H1 (cell line): ENCODE results near the gene LRRC28. TPM values are rescaled to one million over a fixed set of nuclear protein-coding genes. Genes with fewer than 3 reads are reported as not detected.

Experiments used
- CTCF ChIA-PET: fragments of 300-600 bp; sonication (Branson Sonifier 250); formaldehyde crosslinking; loops from one replicate; lab custom pipeline; 2021; ENCODE audit not compliant: partially characterized antibody; lab: Charles Lee
- POLR2A ChIA-PET: fragments of 300-600 bp; sonication (Branson Sonifier 250); formaldehyde crosslinking; loops from one replicate; lab custom pipeline; 2021; ENCODE audit warnings: inconsistent platforms; ENCODE audit not compliant: partially characterized antibody; lab: Charles Lee
- DNase-seq, 2 experiments: peaks; one replicate each; pipeline versions ENCODE4 v3.0.0 to v3.0.0-alpha.2; 2010 to 2022; ENCODE audit warnings: low spot score in 2 of 2, low read depth in 1 of 2, mixed read lengths in 1 of 2
- FAIRE-seq: peaks from 2 replicates; lab custom pipeline; 2011; peaks lifted over from hg19 to GRCh38; lab: Jason Lieb, UNC
- H2AFZ ChIP-seq: 2 replicates; pipeline ENCODE4 v1.8.1; 2012; ENCODE audit warnings: low read length, inconsistent platforms
- H2AK5ac ChIP-seq: 2 replicates; pipeline ENCODE4 v1.6.1; 2013; ENCODE audit warnings: low read depth, low read length
- H2BK120ac ChIP-seq: replicated peaks from 2 replicates; pipeline ENCODE3; 2013; ENCODE audit warnings: low read depth, low read length, inconsistent platforms
- H2BK12ac ChIP-seq: 2 replicates; pipeline ENCODE4 v1.6.1; 2013; ENCODE audit warnings: low read depth, low read length
- H2BK15ac ChIP-seq: 2 replicates; pipeline ENCODE4 v1.6.1; 2013; ENCODE audit warnings: low read length
- H2BK20ac ChIP-seq: 2 replicates; pipeline ENCODE4 v1.6.1; 2013; ENCODE audit warnings: low read length
- H2BK5ac ChIP-seq: 2 replicates; pipeline ENCODE4 v1.6.1; 2013; ENCODE audit warnings: low read depth, low read length
- H3K14ac ChIP-seq: 2 replicates; pipeline ENCODE4 v1.6.1; 2013; ENCODE audit warnings: inconsistent platforms; ENCODE audit not compliant: insufficient read length
- H3K18ac ChIP-seq: 2 replicates; pipeline ENCODE4 v1.6.1; 2013; ENCODE audit warnings: low read length; ENCODE audit errors: extremely low read depth
- H3K23ac ChIP-seq: 2 replicates; pipeline ENCODE4 v1.6.1; 2013; ENCODE audit warnings: inconsistent platforms; ENCODE audit not compliant: insufficient read length
- H3K23me2 ChIP-seq: 2 replicates; pipeline ENCODE4 v1.6.1; 2013; ENCODE audit warnings: low read depth, low read length
- H3K27ac ChIP-seq: 2 replicates; pipeline ENCODE4 v1.6.1; 2011; ENCODE audit warnings: low read depth, low read length, inconsistent platforms
- H3K27me3 ChIP-seq, 4 experiments: replicated peaks in 1 of 4; 1 replicate in 1 of 4; 2 replicates in 3 of 4; pipeline versions ENCODE4 v1.6.1 to v1.8.1; 2011 to 2013; ENCODE audit warnings: low read length in 3 of 4, mild to moderate bottlenecking in 3 of 4, inconsistent platforms in 2 of 4, mixed read lengths in 2 of 4, moderate library complexity in 1 of 4; ENCODE audit not compliant: control insufficient read depth in 3 of 4, insufficient read depth in 3 of 4; ENCODE audit errors: extremely low read depth in 1 of 4
- H3K36me3 ChIP-seq, 4 experiments: 2 replicates each; pipeline versions ENCODE4 v1.6.1 to v1.8.1; 2011 to 2013; ENCODE audit warnings: mild to moderate bottlenecking in 4 of 4, low read length in 3 of 4, moderate library complexity in 2 of 4, control low read depth in 1 of 4, inconsistent platforms in 1 of 4; ENCODE audit not compliant: insufficient read depth in 4 of 4, control insufficient read depth in 2 of 4
- H3K4ac ChIP-seq: replicated peaks from 2 replicates; pipeline ENCODE3; 2013; ENCODE audit warnings: low read length, low read depth, mixed read lengths, inconsistent platforms; ENCODE audit not compliant: insufficient read length
- H3K4me1 ChIP-seq, 4 experiments: replicated peaks in 1 of 4; 1 replicate in 1 of 4; 2 replicates in 3 of 4; pipeline versions ENCODE4 v1.6.1 to v1.8.1; 2011 to 2013; ENCODE audit warnings: low read length in 3 of 4, inconsistent platforms in 2 of 4, mixed read lengths in 1 of 4; ENCODE audit not compliant: insufficient read depth in 4 of 4, control insufficient read depth in 3 of 4
- H3K4me2 ChIP-seq, 2 experiments: 2 replicates each; pipeline versions ENCODE4 v1.6.1 to v1.8.1; 2011 to 2013; ENCODE audit warnings: low read depth in 2 of 2, low read length in 2 of 2, control low read depth in 1 of 2, inconsistent platforms in 1 of 2, mild to moderate bottlenecking in 1 of 2; ENCODE audit not compliant: insufficient read depth in 1 of 2
- H3K4me3 ChIP-seq, 4 experiments: fragments of 200-600, 300-600 bp in 1 of 4; sonication (generic), shearing (Covaris generic), sonication (Bioruptor Twin) in 1 of 4; 2 replicates each; pipeline versions ENCODE4 v1.5.1 to v1.8.1; 2011 to 2016; ENCODE audit warnings: low read length in 4 of 4, low read depth in 3 of 4, control low read depth in 2 of 4, inconsistent platforms in 2 of 4, mild to moderate bottlenecking in 2 of 4, mixed read lengths in 1 of 4, moderate library complexity in 1 of 4; ENCODE audit not compliant: insufficient read depth in 2 of 4; ENCODE audit errors: extremely low read depth in 1 of 4
- H3K56ac ChIP-seq: replicated peaks from 2 replicates; pipeline ENCODE3; 2013; ENCODE audit warnings: low read depth, mild to moderate bottlenecking, mixed read lengths, low read length, inconsistent platforms; ENCODE audit not compliant: insufficient read length
- H3K79me1 ChIP-seq: 2 replicates; pipeline ENCODE4 v1.6.1; 2013; ENCODE audit warnings: low read depth, low read length, control low read depth
- H3K79me2 ChIP-seq, 2 experiments: 2 replicates each; pipeline versions ENCODE4 v1.6.1 to v1.8.1; 2012 to 2013; ENCODE audit warnings: low read length in 2 of 2, mild to moderate bottlenecking in 2 of 2, inconsistent platforms in 1 of 2; ENCODE audit not compliant: insufficient read depth in 2 of 2, control insufficient read depth in 1 of 2
- H3K9ac ChIP-seq, 4 experiments: replicated peaks in 1 of 4; 1 replicate in 1 of 4; 2 replicates in 3 of 4; pipeline versions ENCODE4 v1.6.1 to v1.8.1; 2011 to 2013; ENCODE audit warnings: low read depth in 3 of 4, low read length in 3 of 4, control low read depth in 2 of 4, mild to moderate bottlenecking in 2 of 4, moderate library complexity in 2 of 4, inconsistent platforms in 1 of 4; ENCODE audit errors: extremely low read depth in 1 of 4
- H3K9me3 ChIP-seq, 2 experiments: 2 replicates each; pipeline versions ENCODE4 v1.6.1 to v1.8.1; 2012 to 2013; ENCODE audit warnings: mild to moderate bottlenecking in 2 of 2, moderate library complexity in 2 of 2, control low read depth in 1 of 2, inconsistent platforms in 1 of 2, low read depth in 1 of 2, low read length in 1 of 2, mixed read lengths in 1 of 2; ENCODE audit not compliant: insufficient read depth in 2 of 2
- H4K20me1 ChIP-seq, 2 experiments: replicated peaks in 1 of 2; 2 replicates each; pipeline versions ENCODE3 to v1.8.1; 2011 to 2013; ENCODE audit warnings: inconsistent platforms in 2 of 2, low read length in 2 of 2, mild to moderate bottlenecking in 1 of 2; ENCODE audit not compliant: insufficient read depth in 2 of 2, control insufficient read depth in 1 of 2
- H4K5ac ChIP-seq: 2 replicates; pipeline ENCODE4 v1.6.1; 2013; ENCODE audit warnings: low read length, low read depth, mixed read lengths, inconsistent platforms; ENCODE audit not compliant: insufficient read length
- H4K8ac ChIP-seq: 2 replicates; pipeline ENCODE4 v1.8.0; 2013; ENCODE audit warnings: mild to moderate bottlenecking, moderate library complexity, low read length, inconsistent platforms; ENCODE audit not compliant: insufficient read depth; ENCODE audit errors: extremely low read depth
- H4K91ac ChIP-seq: replicated peaks from 2 replicates; pipeline ENCODE3; 2013; ENCODE audit warnings: low read length, mixed read lengths, inconsistent platforms; ENCODE audit not compliant: insufficient read length
- HDAC2 ChIP-seq, 2 experiments: fragments of 300-600 bp in 1 of 2; sonication (generic) in 1 of 2; IDR thresholded peaks; 2 replicates each; pipeline ENCODE4 v1.6.1; 2011 to 2012; ENCODE audit warnings: low read depth in 2 of 2, low read length in 2 of 2, mild to moderate bottlenecking in 2 of 2, moderate library complexity in 2 of 2, borderline replicate concordance in 1 of 2, inconsistent platforms in 1 of 2
- NANOG ChIP-seq: IDR thresholded peaks from 2 replicates; pipeline ENCODE4 v1.6.1; 2011; ENCODE audit warnings: low read length, low read depth, mild to moderate bottlenecking, inconsistent platforms; ENCODE audit not compliant: insufficient read depth, poor library complexity, severe bottlenecking
- ZNF274 ChIP-seq: IDR thresholded peaks from 2 replicates; pipeline ENCODE4 v1.7.0; 2012; ENCODE audit warnings: low read length, borderline replicate concordance; ENCODE audit errors: extremely low read depth
- WGBS, 2 experiments: shearing (Covaris generic) in 1 of 2; methylation state at CpG; one replicate each; pipeline versions ENCODE4 v1.1.6 to v1.1.7; 2013 to 2015; ENCODE audit warnings: low lambda C conversion rate in 2 of 2, mixed read lengths in 2 of 2, inconsistent platforms in 1 of 2, low coverage in 1 of 2, missing lambda C conversion rate in 1 of 2; ENCODE audit not compliant: insufficient replicate concordance in 2 of 2, insufficient coverage in 1 of 2, insufficient read length in 1 of 2; ENCODE audit errors: extremely low coverage in 1 of 2, missing lambda C conversion rate in 1 of 2; 5-methylcytosine and 5-hydroxymethylcytosine counted together
- polyA plus RNA-seq, 7 experiments: library from polyadenylated mRNA; depleted of rRNA in 3 of 7; stranded (reverse) in 5 of 7; unstranded in 2 of 7; fragments of >200 nt in 5 of 7; fragments of 200-250 nt in 2 of 7; gene quantifications; 1 replicate in 5 of 7; 2 replicates in 1 of 7; 4 replicates in 1 of 7; pipeline versions ENCODE4 v1.2.1 to v1.2.3, GENCODE V29; 2011 to 2013; ENCODE audit warnings: missing spikeins in 2 of 7, mixed read lengths in 2 of 7
- total RNA-seq: library from RNA; stranded (reverse); fragmentation: NEBNext Ultra II Directional; extraction: Animal tissue kit (Norgen Biotek cat#: 25700); gene quantifications from 2 replicates; pipeline ENCODE4 v1.2.1, GENCODE V29; 2021

LRRC28 gene
- total and polyA plus RNA-seq, 2 of the 8 experiments (the other 6 are each of a cell fraction or from before 2014, with no cell fraction given), result 20.2 to 23.3 TPM

DNA sequence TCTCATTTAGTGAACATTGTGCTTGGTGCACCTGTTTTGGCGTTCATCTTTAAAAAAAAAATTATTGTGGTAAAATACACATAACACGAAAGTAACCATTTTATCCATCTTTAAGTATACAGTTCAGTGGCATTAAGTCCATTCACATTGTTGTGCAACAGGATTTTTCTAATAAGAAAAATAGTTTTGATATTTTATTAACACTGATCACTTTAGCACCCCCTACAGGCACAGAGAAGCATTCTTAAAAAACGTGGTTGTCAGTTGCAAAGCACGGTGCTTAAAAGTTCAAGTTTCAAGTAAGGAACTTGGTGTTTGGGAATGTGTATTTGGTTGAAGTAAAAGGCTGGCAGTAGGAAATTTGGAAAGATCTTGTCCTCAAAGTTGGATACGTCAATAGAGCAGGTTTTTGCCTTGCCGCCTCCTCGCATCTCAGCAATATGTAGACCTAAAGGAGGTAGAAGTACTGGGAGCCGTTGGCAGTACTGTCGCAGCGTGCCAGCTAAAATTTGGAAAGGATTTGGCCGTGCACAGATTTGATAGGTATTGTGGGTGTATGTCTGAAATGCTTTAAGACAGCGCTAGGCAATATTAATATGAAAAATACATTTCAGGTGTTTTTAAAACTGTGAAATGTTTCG lies 110.4 kb downstream of the LRRC28 start:
- Histone ChIP-seq H4K5ac (no peak overlapping the region), H3K79me2 (no peaks in the 10 kb centered on the region), H2BK120ac (no peak overlapping the region), H3K23me2 (no peaks in the 10 kb centered on the region), H3K4ac (no peak overlapping the region), H3K36me3 (peaks cover 0 to under 1% (median 0%) of the 10 kb centered on the region in 4 experiments; a peak in 1 of 8 replicates), H2BK15ac (no peak overlapping the region), H2BK5ac (no peak overlapping the region), H2AFZ (no peak overlapping the region), H3K79me1 (no peaks in the 10 kb centered on the region), H3K4me3 (no peak overlapping the region), H3K27ac (no peak overlapping the region), H3K27me3 (no peaks in the 10 kb centered on the region), H3K56ac (no peak overlapping the region), H4K20me1 (no peaks in the 10 kb centered on the region), H4K91ac (no peak overlapping the region), H3K4me1 (no peaks in the 10 kb centered on the region), H3K18ac (no peak overlapping the region), H3K14ac (no peak overlapping the region), H3K23ac (no peak overlapping the region), H3K9ac (no peak overlapping the region), H3K4me2 (no peak overlapping the region), H2BK20ac (no peak overlapping the region), H2AK5ac (no peak overlapping the region), H2BK12ac (no peak overlapping the region), H4K8ac (no peak overlapping the region), H3K9me3 (no peaks in the 10 kb centered on the region)
- ChIA-PET POLR2A (no interaction called here), CTCF (interaction anchor here (0.6 to 4.6 kb wide), 23 partner anchors 8 to 346 kb away, joined by 3 to 29 read pairs (median 4); no protein-coding TSS in a partner anchor)
- WGBS, 2 experiments, result 78% methylated on average over 13 of the region's 13 CpGs; no CpG with 5 or more reads in 1 of the 2 experiments
- DNase-seq (no peak), FAIRE-seq (no peak)
- TF ChIP-seq ZNF274 (no peak), HDAC2 (IDR thresholded peaks at IDR 0.05; ENCODE audit: borderline replicate concordance in 1 of 2, low read depth in 2 of 2, low read length in 2 of 2) (no peak), NANOG (no peak)
